ENCODE measurements around the gene GHR. TPM values are rescaled to one million over a fixed set of nuclear protein-coding genes. Genes with fewer than 3 reads are reported as not detected.

Gene GHR
- polyA plus RNA-seq, 1 donor (not counting 4 experiments of a cell fraction or from before 2014, with no cell fraction given): 1.8 TPM

DNA sequence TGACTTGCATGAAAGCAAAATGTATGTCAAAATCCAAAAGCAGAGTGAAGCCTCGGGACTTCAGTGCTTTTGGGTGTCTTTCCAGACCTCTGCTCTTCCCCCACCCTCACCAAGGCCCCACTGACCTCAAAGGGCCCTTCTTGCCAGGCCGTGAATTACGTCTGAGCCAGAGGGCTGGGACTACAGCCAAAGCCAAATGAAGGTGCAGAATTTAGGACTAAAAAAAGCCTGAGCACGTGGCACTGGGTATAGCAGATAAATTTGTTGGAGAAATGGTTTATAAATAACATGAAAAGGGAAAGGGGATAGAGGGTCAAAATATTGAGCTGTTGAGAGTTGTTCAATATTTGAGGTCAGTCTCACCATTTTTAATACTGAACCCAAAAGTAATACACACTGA is 163.4 kb downstream of the GHR start:
- Histone ChIP-seq H3K4me1 (ENCODE audit: control insufficient read depth, extremely low read depth, insufficient read depth, low read length) (peaks cover 3% of the 10 kb centered on the region), H3K27me3 (ENCODE audit: control insufficient read depth, extremely low read depth, insufficient read depth, low read length) (no peaks in the 10 kb centered on the region), H3K4me3 (ENCODE audit: control insufficient read depth in 2 of 3, extremely low read depth in 1 of 3, insufficient read depth in 2 of 3, low read depth in 1 of 3, low read length in 3 of 3) (no peak overlapping the region), H3K36me3 (ENCODE audit: control insufficient read depth in 2 of 2, extremely low read depth in 1 of 2, insufficient read depth in 2 of 2, low read length in 2 of 2) (no peaks in the 10 kb centered on the region), H3K4me2 (ENCODE audit: control insufficient read depth, extremely low read depth, insufficient read depth, low read depth, low read length) (no peak overlapping the region), H3K27ac (ENCODE audit: control insufficient read depth, insufficient read depth, low read length) (no peak overlapping the region), H4K20me1 (ENCODE audit: control insufficient read depth, extremely low read depth, insufficient read depth, low read length) (no peaks in the 10 kb centered on the region), H2AFZ (ENCODE audit: control insufficient read depth, low read length) (no peak overlapping the region), H3K79me2 (ENCODE audit: control insufficient read depth, insufficient read depth, low read length) (no peaks in the 10 kb centered on the region), H3K9me1 (ENCODE audit: control insufficient read depth, extremely low read depth, insufficient read depth, low read length) (no peaks in the 10 kb centered on the region), H3K9me3 (ENCODE audit: control insufficient read depth, low read depth, low read length) (no peaks in the 10 kb centered on the region), H3K9ac (ENCODE audit: control insufficient read depth, extremely low read depth, insufficient read depth, low read length) (no peak overlapping the region)
- dilution Hi-C loops (cut with MboI; ENCODE audit: extremely low pct_ligation_motif_present, low sequenced_read_pairs): no loop called here
- DNase-seq (ENCODE audit: low read depth, low spot score) (no peak), FAIRE-seq (no peak)
- TF ChIP-seq, protein P1, sequence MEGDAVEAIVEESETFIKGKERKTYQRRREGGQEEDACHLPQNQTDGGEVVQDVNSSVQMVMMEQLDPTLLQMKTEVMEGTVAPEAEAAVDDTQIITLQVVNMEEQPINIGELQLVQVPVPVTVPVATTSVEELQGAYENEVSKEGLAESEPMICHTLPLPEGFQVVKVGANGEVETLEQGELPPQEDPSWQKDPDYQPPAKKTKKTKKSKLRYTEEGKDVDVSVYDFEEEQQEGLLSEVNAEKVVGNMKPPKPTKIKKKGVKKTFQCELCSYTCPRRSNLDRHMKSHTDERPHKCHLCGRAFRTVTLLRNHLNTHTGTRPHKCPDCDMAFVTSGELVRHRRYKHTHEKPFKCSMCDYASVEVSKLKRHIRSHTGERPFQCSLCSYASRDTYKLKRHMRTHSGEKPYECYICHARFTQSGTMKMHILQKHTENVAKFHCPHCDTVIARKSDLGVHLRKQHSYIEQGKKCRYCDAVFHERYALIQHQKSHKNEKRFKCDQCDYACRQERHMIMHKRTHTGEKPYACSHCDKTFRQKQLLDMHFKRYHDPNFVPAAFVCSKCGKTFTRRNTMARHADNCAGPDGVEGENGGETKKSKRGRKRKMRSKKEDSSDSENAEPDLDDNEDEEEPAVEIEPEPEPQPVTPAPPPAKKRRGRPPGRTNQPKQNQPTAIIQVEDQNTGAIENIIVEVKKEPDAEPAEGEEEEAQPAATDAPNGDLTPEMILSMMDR (optimal IDR thresholded peaks at IDR 0.05 in 1 of 3, IDR thresholded peaks at IDR 0.05 in 1 of 3, conservative IDR thresholded peaks at IDR 0.05 in 1 of 3; ENCODE audit: extremely low read depth in 1 of 3, insufficient read depth in 2 of 3, low read length in 3 of 3): no peak
- no peak for TF ChIP-seq EZH2 (IDR thresholded peaks at IDR 0.05; ENCODE audit: low read length)

- Histone ChIP-seq H4K20me1 (ENCODE audit: control insufficient read depth, extremely low read depth, insufficient read depth, low read length) (no peaks in the 10 kb centered on the region), H3K27me3 (ENCODE audit: control insufficient read depth, extremely low read depth, insufficient read depth, low read length) (no peaks in the 10 kb centered on the region), H3K79me2 (ENCODE audit: control insufficient read depth, insufficient read depth, low read length) (no peaks in the 10 kb centered on the region), H3K27ac (ENCODE audit: control insufficient read depth, insufficient read depth, low read length) (no peak overlapping the region), H3K4me3 (ENCODE audit: control insufficient read depth in 2 of 3, extremely low read depth in 1 of 3, insufficient read depth in 2 of 3, low read depth in 1 of 3, low read length in 3 of 3) (no peak overlapping the region), H3K4me1 (ENCODE audit: control insufficient read depth, extremely low read depth, insufficient read depth, low read length) (peaks cover 3% of the 10 kb centered on the region), H3K4me2 (ENCODE audit: control insufficient read depth, extremely low read depth, insufficient read depth, low read depth, low read length) (no peak overlapping the region), H2AFZ (ENCODE audit: control insufficient read depth, low read length) (no peak overlapping the region), H3K9me1 (ENCODE audit: control insufficient read depth, extremely low read depth, insufficient read depth, low read length) (no peaks in the 10 kb centered on the region), H3K9me3 (ENCODE audit: control insufficient read depth, low read depth, low read length) (no peaks in the 10 kb centered on the region), H3K36me3 (ENCODE audit: control insufficient read depth in 2 of 2, extremely low read depth in 1 of 2, insufficient read depth in 2 of 2, low read length in 2 of 2) (no peaks in the 10 kb centered on the region), H3K9ac (ENCODE audit: control insufficient read depth, extremely low read depth, insufficient read depth, low read length) (no peak overlapping the region)
- TF ChIP-seq, protein P1 (optimal IDR thresholded peaks at IDR 0.05 in 1 of 3, IDR thresholded peaks at IDR 0.05 in 1 of 3, conservative IDR thresholded peaks at IDR 0.05 in 1 of 3; ENCODE audit: extremely low read depth in 1 of 3, insufficient read depth in 2 of 3, low read length in 3 of 3): no peak
- TF ChIP-seq EZH2 (IDR thresholded peaks at IDR 0.05; ENCODE audit: low read length): no peak
- dilution Hi-C loops (cut with MboI; ENCODE audit: extremely low pct_ligation_motif_present, low sequenced_read_pairs): no loop called here
- DNase-seq (ENCODE audit: low read depth, low spot score): no peak
- FAIRE-seq: no peak
These were observed 164.0 kb downstream of the GHR start for GRCh38 chr5:42587096-42587723.
